ENCODE results near the gene FDPS. TPM values are rescaled to one million over a fixed set of nuclear protein-coding genes. Genes with fewer than 3 reads are reported as not detected.

Gene FDPS
- total and polyA plus RNA-seq, 2 donors (not counting 1 experiment from before 2014, with no cell fraction given): 88.3 to 128 TPM

- ATAC-seq (ENCODE audit: low read depth) (peak; percentile 18), DNase-seq (no peak)
- WGBS (ENCODE audit: insufficient coverage): under 1% methylated on average over 40 of the region's 44 CpGs
- TF ChIP-seq EZH2 (IDR thresholded peaks at IDR 0.05; ENCODE audit: borderline replicate concordance, insufficient read depth, low read depth, low read length, poor library complexity, severe bottlenecking) (no peak), CTCF (IDR thresholded peaks at IDR 0.05) (no peak)
- peak overlapping the region; percentile 68 to 89 for H3K27ac ChIP-seq (ENCODE audit: low read length in 2 of 2)
- H4K20me1 ChIP-seq (ENCODE audit: control insufficient read depth, insufficient read depth, low read length, poor library complexity, severe bottlenecking): peaks cover 30% of the 10 kb centered on the region
- peak overlapping the region; percentile 85 for H2AFZ ChIP-seq (ENCODE audit: insufficient read depth, low read depth, low read length, poor library complexity, severe bottlenecking)
- H3K4me2 ChIP-seq (replicated peaks; ENCODE audit: low read depth, low read length, poor library complexity, severe bottlenecking): peak overlapping the region; percentile 79
- H3K27me3 Mint-ChIP-seq: no peaks in the 10 kb centered on the region
- no peaks in the 10 kb centered on the region for H3K9me3 Mint-ChIP-seq (ENCODE audit: insufficient read depth)
- peak overlapping the region; percentile 99 for H3K4me3 Mint-ChIP-seq
- peaks cover 37% of the 10 kb centered on the region for H3K4me1 Mint-ChIP-seq
- H3K4me3 ChIP-seq (ENCODE audit: control extremely low read depth in 1 of 5, extremely low read depth in 1 of 5, insufficient read depth in 1 of 5, low read depth in 2 of 5, low read length in 4 of 5): peak overlapping the region; percentile 73 to 93 (median 80)
- peaks cover 22 to 34% of the 10 kb centered on the region in 2 donors for H3K4me1 ChIP-seq (ENCODE audit: control insufficient read depth in 2 of 2, insufficient read depth in 2 of 2, low read length in 2 of 2)
- H3K79me2 ChIP-seq (ENCODE audit: control insufficient read depth, insufficient read depth, low read length): peaks cover 33% of the 10 kb centered on the region
- no peaks in the 10 kb centered on the region for H3K27me3 ChIP-seq (replicated peaks in 1 of 4; ENCODE audit: control extremely low read depth in 1 of 4, control insufficient read depth in 3 of 4, insufficient read depth in 4 of 4, low read length in 3 of 4)
- peaks cover 0 to 35% of the 10 kb centered on the region in 2 experiments for H3K36me3 ChIP-seq (replicated peaks in 1 of 2; ENCODE audit: control extremely low read depth in 1 of 2, control insufficient read depth in 1 of 2, extremely low read depth in 1 of 2, insufficient read depth in 2 of 2, low read length in 1 of 2)
- CTCF ChIA-PET: interaction anchor here (1.0 to 1.9 kb wide), 7 partner anchors 11 to 51 kb away, joined by 3 to 17 read pairs (median 6); partner anchors contain the start of genes FDPS and SCAMP3
- H3K9ac ChIP-seq (ENCODE audit: low read length): peak overlapping the region; percentile 94
- POLR2A ChIA-PET: interaction anchor here (0.6 to 2.3 kb wide), 10 partner anchors 11 to 1282 kb away, joined by 3 to 18 read pairs (median 5); partner anchors contain the start of genes ENTREP3, FDPS, RPS27 and RUSC1
- intact Hi-C loops (cut with micrococcal nuclease): loop anchor here (1.0 to 5.0 kb wide), 4 partner anchors 10 to 780 kb away; partner anchors contain the start of genes FDPS, LAMTOR2, SCAMP3 and UBQLN4
- peak overlapping the region; percentile 99 for H3K27ac Mint-ChIP-seq
- no peaks in the 10 kb centered on the region for H3K9me3 ChIP-seq (ENCODE audit: control extremely low read depth in 1 of 3, control insufficient read depth in 2 of 3, insufficient read depth in 1 of 3, low read length in 2 of 3)
Measured at GRCh38 chr1:155272466-155273342, 36.0 kb upstream of the FDPS start.
